DOHH2 (cell line): ENCODE measurements around the gene SLC26A2.

Experiments used
- EZH2phosphoT487 ChIP-seq: fragments of 200-600 bp; sonication (generic); IDR thresholded peaks from 2 replicates; pipeline ENCODE4 v1.6.1; 2017; ENCODE audit warnings: borderline replicate concordance, mild to moderate bottlenecking, antibody characterized with exemption, low read length, moderate library complexity, mixed read lengths
- TF ChIP-seq, protein P1 (sequence below): fragments of 200-600 bp; sonication (generic); IDR thresholded peaks from one replicate; pipeline ENCODE4 v1.5.1; 2014; ENCODE audit warnings: antibody characterized with exemption, mild to moderate bottlenecking, low read depth, low read length; ENCODE audit not compliant: poor library complexity, severe bottlenecking

GRCh38 chr5:149993471-149993870 is 32.9 kb downstream of the SLC26A2 start:
- TF ChIP-seq EZH2phosphoT487 = no peak
- TF ChIP-seq, protein P1, sequence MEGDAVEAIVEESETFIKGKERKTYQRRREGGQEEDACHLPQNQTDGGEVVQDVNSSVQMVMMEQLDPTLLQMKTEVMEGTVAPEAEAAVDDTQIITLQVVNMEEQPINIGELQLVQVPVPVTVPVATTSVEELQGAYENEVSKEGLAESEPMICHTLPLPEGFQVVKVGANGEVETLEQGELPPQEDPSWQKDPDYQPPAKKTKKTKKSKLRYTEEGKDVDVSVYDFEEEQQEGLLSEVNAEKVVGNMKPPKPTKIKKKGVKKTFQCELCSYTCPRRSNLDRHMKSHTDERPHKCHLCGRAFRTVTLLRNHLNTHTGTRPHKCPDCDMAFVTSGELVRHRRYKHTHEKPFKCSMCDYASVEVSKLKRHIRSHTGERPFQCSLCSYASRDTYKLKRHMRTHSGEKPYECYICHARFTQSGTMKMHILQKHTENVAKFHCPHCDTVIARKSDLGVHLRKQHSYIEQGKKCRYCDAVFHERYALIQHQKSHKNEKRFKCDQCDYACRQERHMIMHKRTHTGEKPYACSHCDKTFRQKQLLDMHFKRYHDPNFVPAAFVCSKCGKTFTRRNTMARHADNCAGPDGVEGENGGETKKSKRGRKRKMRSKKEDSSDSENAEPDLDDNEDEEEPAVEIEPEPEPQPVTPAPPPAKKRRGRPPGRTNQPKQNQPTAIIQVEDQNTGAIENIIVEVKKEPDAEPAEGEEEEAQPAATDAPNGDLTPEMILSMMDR = no peak
